ENCODE results near the gene DLL1. TPM values are rescaled to one million over a fixed set of nuclear protein-coding genes. Genes with fewer than 3 reads are reported as not detected.

DLL1 gene
- total and polyA plus RNA-seq, 3 donors from 2014 or later, result 2.8 to 5.5 (median 4.6) TPM

DNA sequence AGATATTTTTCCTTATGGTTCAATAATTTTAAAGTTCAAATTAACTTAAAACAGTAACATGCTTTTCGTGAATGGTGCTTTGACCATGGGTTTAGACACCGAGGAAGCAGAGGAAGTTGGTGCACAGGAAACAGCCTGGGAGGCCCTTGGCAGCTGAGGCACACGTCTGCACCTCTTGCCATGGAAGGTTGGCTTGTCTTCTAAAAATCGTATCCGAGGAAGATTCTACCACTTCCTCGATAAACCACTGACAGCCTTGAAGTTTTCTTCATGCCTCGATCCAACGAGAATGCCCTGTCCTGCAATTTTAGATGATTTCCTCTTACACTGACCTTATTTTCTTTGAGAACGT is 12.2 kb downstream of the DLL1 start:
- TF ChIP-seq, protein P1, sequence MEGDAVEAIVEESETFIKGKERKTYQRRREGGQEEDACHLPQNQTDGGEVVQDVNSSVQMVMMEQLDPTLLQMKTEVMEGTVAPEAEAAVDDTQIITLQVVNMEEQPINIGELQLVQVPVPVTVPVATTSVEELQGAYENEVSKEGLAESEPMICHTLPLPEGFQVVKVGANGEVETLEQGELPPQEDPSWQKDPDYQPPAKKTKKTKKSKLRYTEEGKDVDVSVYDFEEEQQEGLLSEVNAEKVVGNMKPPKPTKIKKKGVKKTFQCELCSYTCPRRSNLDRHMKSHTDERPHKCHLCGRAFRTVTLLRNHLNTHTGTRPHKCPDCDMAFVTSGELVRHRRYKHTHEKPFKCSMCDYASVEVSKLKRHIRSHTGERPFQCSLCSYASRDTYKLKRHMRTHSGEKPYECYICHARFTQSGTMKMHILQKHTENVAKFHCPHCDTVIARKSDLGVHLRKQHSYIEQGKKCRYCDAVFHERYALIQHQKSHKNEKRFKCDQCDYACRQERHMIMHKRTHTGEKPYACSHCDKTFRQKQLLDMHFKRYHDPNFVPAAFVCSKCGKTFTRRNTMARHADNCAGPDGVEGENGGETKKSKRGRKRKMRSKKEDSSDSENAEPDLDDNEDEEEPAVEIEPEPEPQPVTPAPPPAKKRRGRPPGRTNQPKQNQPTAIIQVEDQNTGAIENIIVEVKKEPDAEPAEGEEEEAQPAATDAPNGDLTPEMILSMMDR (IDR thresholded peaks at IDR 0.05), result no peak
- TF ChIP-seq POLR2A (IDR thresholded peaks at IDR 0.05), result no peak
- Histone ChIP-seq H3K9me3 (no peaks in the 10 kb centered on the region), H3K27ac (no peak overlapping the region), H3K4me1 (peaks cover 24% of the 10 kb centered on the region), H3K36me3 (ENCODE audit: low read depth, missing control alignments) (no peaks in the 10 kb centered on the region), H3K4me3 (no peak overlapping the region), H3K27me3 (no peaks in the 10 kb centered on the region)
- no peak for DNase-seq
- intact Hi-C loops (cut with DNase I; ENCODE audit: low total_unique reads), result no loop called here
- WGBS, 2 donors, result 77 to 82% methylated on average over 9 of the region's 9 CpGs

DNA sequence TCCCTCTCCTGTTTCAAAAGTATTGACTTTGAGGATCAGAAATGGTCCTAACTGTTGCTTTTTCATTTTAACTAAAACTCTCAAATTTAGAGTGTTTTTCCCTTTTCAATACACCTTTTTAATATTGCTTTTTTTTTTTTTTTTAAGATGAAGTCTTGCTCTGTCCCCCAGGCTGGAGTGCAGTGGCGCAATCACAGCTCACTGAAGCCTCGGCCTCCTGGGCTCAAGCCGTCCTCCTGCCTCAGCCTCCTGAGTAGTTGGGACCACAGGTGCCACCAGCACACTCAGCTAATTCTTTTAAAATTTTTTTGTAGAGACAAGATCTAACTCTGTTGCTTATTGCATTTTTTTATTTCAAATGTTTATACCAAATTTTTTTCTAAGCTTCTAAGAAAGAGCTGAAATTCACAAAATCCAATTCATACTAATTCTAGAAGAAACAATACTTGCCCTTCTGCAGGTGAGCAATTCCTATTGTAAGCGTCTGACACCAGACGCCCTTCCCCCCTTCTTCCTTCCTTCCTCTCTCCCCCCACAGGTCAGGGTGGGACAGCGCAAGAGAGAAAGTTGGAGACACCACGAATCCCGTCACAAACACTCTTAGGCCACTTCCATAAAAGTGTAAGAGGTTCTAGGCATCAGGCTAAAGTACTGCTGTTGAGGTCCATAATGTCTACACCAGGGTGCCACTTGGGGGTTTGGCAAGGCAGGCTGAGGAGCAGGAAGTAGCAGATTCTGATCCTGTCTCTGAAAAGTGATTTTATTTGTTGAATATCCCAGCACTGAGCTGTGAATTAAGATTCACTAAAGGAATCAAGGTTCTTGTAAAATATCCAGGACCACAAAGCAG is 12.8 kb downstream of the DLL1 start:
- DNase-seq, result no peak
- TF ChIP-seq POLR2A (IDR thresholded peaks at IDR 0.05), result no peak
- TF ChIP-seq, protein P1 (IDR thresholded peaks at IDR 0.05), result no peak
- H3K27me3 ChIP-seq, result no peaks in the 10 kb centered on the region

DNA sequence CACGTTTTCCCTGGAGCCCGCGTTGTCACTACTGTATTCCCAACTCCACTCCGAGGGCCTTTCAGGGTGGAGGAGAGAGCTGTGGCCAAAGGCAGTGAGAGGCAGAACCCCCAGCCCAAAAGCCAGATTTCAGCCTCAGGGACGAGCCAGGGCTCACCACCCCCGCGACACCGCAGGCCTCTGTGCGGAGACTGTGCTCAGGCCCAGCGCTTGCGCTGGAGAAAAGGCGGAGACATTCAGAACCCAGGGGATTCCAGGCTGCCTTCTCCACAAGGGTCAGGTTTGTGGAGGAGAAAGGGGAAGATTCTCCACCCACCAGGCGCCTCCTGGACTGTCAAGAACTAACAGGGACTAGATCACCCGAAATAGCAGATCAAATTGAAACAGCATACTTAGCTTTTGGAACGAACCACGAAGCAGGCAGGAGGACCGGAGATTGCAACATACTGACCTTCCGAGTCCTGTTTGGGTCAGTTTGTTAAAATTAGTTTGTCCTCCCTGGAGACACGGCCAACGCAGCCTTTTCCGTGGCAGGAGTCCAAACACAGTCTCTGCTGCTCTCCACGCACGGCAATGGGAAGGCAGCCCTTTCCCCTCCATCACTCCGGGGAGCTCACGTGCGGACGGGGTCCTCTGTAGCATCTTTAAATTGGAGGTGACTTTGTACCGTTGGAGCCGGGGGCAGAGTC is 14.4 kb downstream of the DLL1 start:
- H3K27me3 ChIP-seq, result no peaks in the 10 kb centered on the region
- intact Hi-C loops (cut with DNase I; ENCODE audit: low total_unique reads), result no loop called here
- WGBS, 2 donors, result 35 to 48% methylated on average over 22 to 29 of the region's 29 CpGs
- H3K27ac ChIP-seq, result peak overlapping the region in 1 of 2 donors; percentile 70
- H3K4me1 ChIP-seq, result peaks cover 24% of the 10 kb centered on the region
- DNase-seq, result peak; percentile 67
- H3K4me3 ChIP-seq, result no peak overlapping the region
- TF ChIP-seq, protein P1 (IDR thresholded peaks at IDR 0.05), result no peak
- TF ChIP-seq POLR2A (IDR thresholded peaks at IDR 0.05), result no peak
- no peaks in the 10 kb centered on the region for H3K36me3 ChIP-seq (ENCODE audit: low read depth, missing control alignments)
- H3K9me3 ChIP-seq, result no peaks in the 10 kb centered on the region

More for the DNA sequence above, 12.8 kb downstream of the DLL1 start:
- no peak overlapping the region for H3K4me3 ChIP-seq
- H3K4me1 ChIP-seq, result peaks cover 24% of the 10 kb centered on the region
- 80 to 91% methylated on average over 8 of the region's 8 CpGs for WGBS, 2 donors
- no peaks in the 10 kb centered on the region for H3K9me3 ChIP-seq
- H3K27ac ChIP-seq, result no peak overlapping the region
- intact Hi-C loops (cut with DNase I; ENCODE audit: low total_unique reads), result no loop called here
- H3K36me3 ChIP-seq (ENCODE audit: low read depth, missing control alignments), result no peaks in the 10 kb centered on the region

DNA sequence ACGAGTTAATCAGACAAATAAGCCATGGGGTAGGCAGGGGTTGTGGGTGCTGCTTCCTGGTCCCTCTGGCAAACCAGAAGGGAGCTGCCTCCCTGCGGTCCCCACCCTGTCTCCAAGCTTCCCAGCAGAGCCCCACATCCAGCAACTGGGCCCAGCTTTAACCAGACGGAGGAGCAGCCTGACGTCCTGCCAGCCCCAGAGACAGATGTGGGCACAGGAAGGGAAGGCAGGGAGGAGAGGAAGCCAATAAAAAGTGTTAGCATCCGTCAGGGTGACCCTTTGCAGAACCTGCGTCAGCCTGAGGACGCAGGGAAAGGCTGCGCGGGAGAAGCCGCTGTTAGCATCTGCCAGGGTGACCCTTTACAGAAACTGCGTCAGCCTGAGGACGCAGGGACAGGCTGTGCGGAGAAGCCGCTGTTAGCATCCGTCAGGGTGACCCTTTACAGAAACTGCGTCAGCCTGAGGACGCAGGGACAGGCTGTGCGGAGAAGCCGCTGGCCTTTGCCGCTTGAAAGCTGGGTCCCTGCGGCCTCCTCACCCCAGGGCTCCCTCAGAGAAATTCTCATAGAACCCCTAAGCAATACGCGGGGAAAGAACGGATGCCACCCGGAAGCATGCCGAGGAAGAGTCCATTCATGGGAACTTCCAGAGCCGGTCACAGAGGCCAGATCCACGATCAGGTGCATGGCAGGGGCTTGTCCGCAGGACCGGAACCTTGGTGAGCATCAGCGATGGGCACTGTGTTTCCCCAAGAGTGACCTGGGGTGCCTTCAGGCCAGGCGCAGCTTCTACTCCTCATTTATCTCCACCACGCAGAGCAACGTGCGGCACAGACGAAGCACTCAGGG is 15.9 kb downstream of the DLL1 start:
- H3K27me3 ChIP-seq, result no peaks in the 10 kb centered on the region
- TF ChIP-seq, protein P1 (IDR thresholded peaks at IDR 0.05), result no peak
- TF ChIP-seq POLR2A (IDR thresholded peaks at IDR 0.05), result no peak
- peaks cover 18% of the 10 kb centered on the region for H3K4me1 ChIP-seq
- intact Hi-C loops (cut with DNase I; ENCODE audit: low total_unique reads), result no loop called here
- H3K9me3 ChIP-seq, result no peaks in the 10 kb centered on the region
- 95 to 96% methylated on average over 34 to 36 of the region's 36 CpGs for WGBS, 2 donors
- DNase-seq, result no peak
- H3K36me3 ChIP-seq (ENCODE audit: low read depth, missing control alignments), result no peaks in the 10 kb centered on the region
- no peak overlapping the region for H3K27ac ChIP-seq
- H3K4me3 ChIP-seq, result no peak overlapping the region
